Cardiac fibroblast (primary cell): ENCODE data around the gene MMP24.
A peak's percentile ranks its signal among the peaks of the same experiment; 100 is the strongest.

Source experiments
- DNase-seq, 2 donors: peaks; one replicate each; pipeline versions ENCODE4 v3.0.0 to v3.0.0-alpha.2; 2010; ENCODE audit warnings: low read depth in 2 of 2
- H3K4me3 ChIP-seq, 2 donors: replicated peaks in 1 of 2; 1 replicate in 1 of 2; 2 replicates in 1 of 2; pipeline ENCODE4 v1.5.1; 2011; ENCODE audit warnings: low read depth in 2 of 2, low read length in 2 of 2, mild to moderate bottlenecking in 2 of 2, moderate library complexity in 1 of 2
- CTCF ChIP-seq: IDR thresholded peaks from one replicate; pipeline ENCODE4 v1.5.1; 2011; ENCODE audit warnings: low read depth, mild to moderate bottlenecking, low read length, inconsistent platforms

MMP24 gene

GRCh38 chr20:35270021-35270902 is 43.8 kb downstream of the MMP24 start:
- H3K4me3 ChIP-seq: no peak overlapping the region
- no peak for TF ChIP-seq CTCF
- DNase-seq: no peak

DNA sequence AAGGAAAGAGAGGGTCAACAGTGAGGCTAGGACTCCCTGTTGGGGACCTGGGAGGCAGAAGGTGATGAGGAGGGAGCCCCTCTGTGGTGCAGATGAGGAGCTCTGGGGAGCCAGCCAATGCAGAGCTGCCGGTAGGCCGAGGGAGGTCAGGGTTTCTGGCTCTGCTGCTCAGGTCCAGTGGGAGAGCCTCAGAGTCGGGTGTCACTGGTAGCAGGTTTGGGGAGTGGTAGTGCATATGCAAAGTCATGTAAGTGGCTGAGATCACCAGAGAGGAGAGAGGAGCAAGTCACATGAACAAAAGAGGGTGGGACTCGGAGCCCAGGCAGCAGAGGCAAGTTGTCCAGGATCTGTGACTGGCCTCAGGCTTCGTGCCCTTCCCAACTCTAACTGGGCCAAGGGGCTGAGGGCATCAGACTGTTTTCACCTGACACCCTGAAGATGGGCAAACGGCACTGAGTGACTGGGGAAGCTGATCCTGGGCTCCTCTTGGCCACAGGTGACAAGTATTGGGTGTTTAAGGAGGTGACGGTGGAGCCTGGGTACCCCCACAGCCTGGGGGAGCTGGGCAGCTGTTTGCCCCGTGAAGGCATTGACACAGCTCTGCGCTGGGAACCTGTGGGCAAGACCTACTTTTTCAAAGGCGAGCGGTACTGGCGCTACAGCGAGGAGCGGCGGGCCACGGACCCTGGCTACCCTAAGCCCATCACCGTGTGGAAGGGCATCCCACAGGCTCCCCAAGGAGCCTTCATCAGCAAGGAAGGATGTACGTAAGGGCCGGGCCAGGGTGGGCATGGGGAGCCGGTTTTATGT is 44.8 kb downstream of the MMP24 start:
- no peak overlapping the region for H3K4me3 ChIP-seq
- TF ChIP-seq CTCF: no peak
- DNase-seq: no peak

DNA sequence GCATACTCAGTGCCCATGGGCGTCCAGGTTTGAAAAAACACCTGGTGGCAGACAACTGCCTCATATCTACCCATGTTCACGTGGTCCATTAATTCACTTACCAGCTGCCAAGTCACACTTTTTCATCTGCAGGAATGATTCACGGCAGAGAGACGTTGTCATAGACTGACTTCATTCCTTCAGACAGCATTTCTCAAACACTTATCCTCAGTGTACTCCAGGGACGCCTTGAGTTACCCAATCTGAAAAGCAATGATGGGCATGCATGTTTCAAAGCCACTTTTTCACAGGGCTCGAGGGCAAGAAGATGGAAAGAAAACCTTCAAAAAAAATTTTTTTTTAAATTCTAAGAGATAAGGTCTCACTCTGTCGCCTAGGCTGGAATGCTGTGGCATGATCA is 45.4 kb downstream of the MMP24 start:
- H3K4me3 ChIP-seq: no peak overlapping the region
- no peak for TF ChIP-seq CTCF
- peak; percentile 41 to 89 for DNase-seq

DNA sequence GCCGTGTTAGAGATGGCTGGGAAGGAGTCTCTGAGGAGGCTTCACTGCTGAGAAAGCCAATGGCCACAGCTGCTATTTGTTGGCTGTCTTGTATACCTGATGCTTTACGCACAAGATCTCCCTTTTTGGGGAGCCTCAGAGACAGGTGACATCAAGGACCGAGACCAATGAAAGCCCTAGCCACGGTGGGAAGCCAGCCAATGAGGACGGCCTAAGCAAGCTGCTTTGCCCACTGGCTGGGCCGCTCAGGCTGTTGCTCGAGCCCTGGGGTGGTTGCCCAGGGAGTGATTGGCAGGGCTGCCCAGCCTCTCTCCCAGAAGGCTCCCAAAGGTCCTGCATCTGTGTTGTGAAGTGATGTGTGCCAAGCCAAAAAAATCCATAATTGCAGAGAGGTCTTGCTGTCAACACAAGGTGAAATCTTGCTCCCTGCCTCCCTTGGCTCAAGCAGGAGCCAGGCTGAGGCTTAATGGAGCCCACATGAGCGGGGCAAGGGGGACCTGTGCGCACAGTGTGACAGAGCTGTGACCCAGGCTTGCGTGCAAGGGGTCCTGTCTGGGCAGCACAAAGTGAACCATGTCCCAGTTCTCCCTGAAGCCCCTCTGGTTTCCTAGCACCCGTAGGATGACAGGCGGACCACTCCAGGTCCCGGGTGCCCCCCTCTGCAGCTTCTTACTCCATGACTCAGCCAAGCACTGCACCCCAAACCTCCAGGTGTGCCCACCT is 47.1 kb downstream of the MMP24 start:
- H3K4me3 ChIP-seq: no peak overlapping the region
- peak in 1 of 2 donors; percentile 15 for DNase-seq
- no peak for TF ChIP-seq CTCF

DNA sequence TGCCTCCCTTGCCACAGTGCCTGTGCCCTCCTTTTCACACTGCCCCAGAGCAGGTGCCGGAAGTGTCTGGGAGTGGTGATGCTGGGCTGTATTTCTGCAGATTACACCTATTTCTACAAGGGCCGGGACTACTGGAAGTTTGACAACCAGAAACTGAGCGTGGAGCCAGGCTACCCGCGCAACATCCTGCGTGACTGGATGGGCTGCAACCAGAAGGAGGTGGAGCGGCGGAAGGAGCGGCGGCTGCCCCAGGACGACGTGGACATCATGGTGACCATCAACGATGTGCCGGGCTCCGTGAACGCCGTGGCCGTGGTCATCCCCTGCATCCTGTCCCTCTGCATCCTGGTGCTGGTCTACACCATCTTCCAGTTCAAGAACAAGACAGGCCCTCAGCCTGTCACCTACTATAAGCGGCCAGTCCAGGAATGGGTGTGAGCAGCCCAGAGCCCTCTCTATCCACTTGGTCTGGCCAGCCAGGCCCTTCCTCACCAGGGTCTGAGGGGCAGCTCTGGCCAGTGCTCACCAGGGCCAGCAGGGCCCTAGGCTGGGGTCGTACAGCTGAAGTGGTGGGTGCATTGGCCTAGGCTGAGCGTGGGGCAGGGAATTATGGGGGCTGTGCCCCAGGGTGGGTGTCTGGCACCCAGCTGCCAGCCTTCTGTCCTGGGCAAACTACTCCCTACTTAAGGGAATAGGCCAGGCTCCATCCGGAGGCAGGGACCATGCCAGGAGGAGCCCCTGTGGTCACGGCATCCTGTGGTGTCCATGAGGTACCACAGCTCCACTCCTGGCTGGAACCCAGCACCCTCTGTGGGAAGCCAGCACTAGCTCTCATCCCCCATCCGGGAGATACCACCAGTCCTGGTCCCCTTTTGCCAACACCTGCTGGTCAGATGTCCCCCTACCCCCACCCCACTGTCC is 47.9 kb downstream of the MMP24 start:
- no peak for DNase-seq
- H3K4me3 ChIP-seq: no peak overlapping the region
- no peak for TF ChIP-seq CTCF
